Lower leg skin (tissue), 4 donors: Measurements from ENCODE around the gene TRIM41. TPM values are rescaled to one million over a fixed set of nuclear protein-coding genes. Genes with fewer than 3 reads are reported as not detected.

ENCODE experiments used
- DNase-seq, 2 donors: peaks; one replicate each; pipeline ENCODE4 v3.0.0-alpha.2; 2019; ENCODE audit warnings: low spot score in 2 of 2
- H3K4me3 ChIP-seq: fragments of 200-600 bp; sonication (generic); 2 replicates; pipeline ENCODE4 v1.5.1; 2017; ENCODE audit warnings: mild to moderate bottlenecking, low read depth; ENCODE audit not compliant: poor library complexity, severe bottlenecking
- CTCF ChIP-seq, 3 donors: fragments of 450-650 bp; IDR thresholded peaks; one replicate each; pipeline ENCODE4 v1.5.1; 2016; ENCODE audit warnings: antibody characterized with exemption in 3 of 3, mild to moderate bottlenecking in 3 of 3, moderate library complexity in 2 of 3
- POLR2A ChIP-seq, 2 donors: fragments of 450-650 bp; IDR thresholded peaks; one replicate each; pipeline ENCODE4 v1.6.1; 2016 to 2017; ENCODE audit warnings: antibody characterized with exemption in 2 of 2, mild to moderate bottlenecking in 1 of 2, moderate library complexity in 1 of 2
- WGBS, 2 donors: methylation state at CpG; one replicate each; pipeline ENCODE4 v1.1.5; 2018; 5-methylcytosine and 5-hydroxymethylcytosine counted together
- intact Hi-C: fragments of 100-400 bp; cut with DNase I; formaldehyde crosslinking; loops from one replicate; pipeline ENCODE4 v1.15.0; 2023; ENCODE audit warnings: low total_unique reads
- total RNA-seq, 4 donors: library from RNA; depleted of rRNA; stranded (reverse); fragments of >200 nt; gene quantifications; one replicate each; pipeline ENCODE4 v1.1.0, GENCODE V29; 2016

TRIM41 gene
- total RNA-seq, 4 donors from 2014 or later, result 14.7 to 19.8 (median 18.0) TPM

GRCh38 chr5:181218795-181219124 lies 4.3 kb upstream of the TRIM41 start:
- H3K4me3 ChIP-seq, result no peak overlapping the region
- TF ChIP-seq POLR2A (IDR thresholded peaks at IDR 0.05) (no peak), CTCF (IDR thresholded peaks at IDR 0.05) (no peak)
- 15 to 37% methylated on average over 10 of the region's 10 CpGs for WGBS, 2 donors
- intact Hi-C loops, result no loop called here
- DNase-seq, result no peak

- no peak for TF ChIP-seq CTCF (IDR thresholded peaks at IDR 0.05)
- TF ChIP-seq POLR2A (IDR thresholded peaks at IDR 0.05), result no peak
- no peak for DNase-seq
- 75 to 78% methylated on average over 49 of the region's 49 CpGs for WGBS, 2 donors
- intact Hi-C loops, result no loop called here
- no peak overlapping the region for H3K4me3 ChIP-seq
These were observed 3.6 kb upstream of the TRIM41 start for GRCh38 chr5:181219262-181220177.

- no peak for DNase-seq
- H3K4me3 ChIP-seq, result no peak overlapping the region
- 91 to 92% methylated on average over 10 of the region's 10 CpGs for WGBS, 2 donors
- intact Hi-C loops, result no loop called here
- no peak for TF ChIP-seq CTCF (IDR thresholded peaks at IDR 0.05)
- TF ChIP-seq POLR2A (IDR thresholded peaks at IDR 0.05), result no peak
These were observed 2.9 kb upstream of the TRIM41 start for GRCh38 chr5:181220178-181220515.

- WGBS, 2 donors, result 52 to 61% methylated on average over 27 of the region's 27 CpGs
- TF ChIP-seq POLR2A (IDR thresholded peaks at IDR 0.05) (no peak), CTCF (IDR thresholded peaks at IDR 0.05) (no peak)
- no peak for DNase-seq
- intact Hi-C loops, result no loop called here
- no peak overlapping the region for H3K4me3 ChIP-seq
These were observed 1.8 kb upstream of the TRIM41 start for GRCh38 chr5:181221105-181221791.

- intact Hi-C loops, result no loop called here
- peak; percentile 97 to 100 for DNase-seq
- 4 to 6% methylated on average over 47 to 50 of the region's 50 CpGs for WGBS, 2 donors
- peak overlapping the region; percentile 58 for H3K4me3 ChIP-seq
- TF ChIP-seq CTCF (IDR thresholded peaks at IDR 0.05) (peak in 1 of 3 donors; percentile 19), POLR2A (IDR thresholded peaks at IDR 0.05) (no peak)
These were observed 1.1 kb upstream of the TRIM41 start for GRCh38 chr5:181221792-181222629.
